K562 (cell line): ENCODE data around the gene ST7. TPM values are rescaled to one million over a fixed set of nuclear protein-coding genes. Genes with fewer than 3 reads are reported as not detected.

ENCODE experiments used
- ATF1 ChIP-seq, 2 experiments: fragments of 450-650 bp in 1 of 2; IDR thresholded peaks; 2 replicates each; pipeline ENCODE4 v1.6.1; 2016; ENCODE audit warnings: missing compliant biosample characterization in 1 of 2, missing genetic modification characterization in 1 of 2
- COPS2 ChIP-seq: fragments of 450-650 bp; conservative IDR thresholded peaks from 2 replicates; pipeline ENCODE4 v1.6.1; 2016; ENCODE audit warnings: mild to moderate bottlenecking, moderate library complexity
- CREB5 ChIP-seq: fragments of 250-450 bp; sonication (Bioruptor Pico); IDR thresholded peaks from 2 replicates; pipeline ENCODE4 v1.5.0; 2020; ENCODE audit warnings: mild to moderate bottlenecking
- E4F1 ChIP-seq: fragments of 250-450 bp; sonication (Bioruptor Pico); IDR thresholded peaks from 2 replicates; pipeline ENCODE4 v1.5.0; 2021; ENCODE audit warnings: mild to moderate bottlenecking, borderline replicate concordance
- ERF ChIP-seq: fragments of 450-650 bp; formaldehyde crosslinking; IDR thresholded peaks from 2 replicates; pipeline ENCODE4 v1.4.0; 2020; ENCODE audit warnings: mild to moderate bottlenecking, mixed read lengths
- RFX5 ChIP-seq: IDR thresholded peaks from 2 replicates; pipeline ENCODE4 v1.6.1; 2011; ENCODE audit warnings: low read depth, mild to moderate bottlenecking, improper control_type of control experiment, low read length
- SIN3A ChIP-seq, 2 experiments: fragments of 150-350 bp in 1 of 2; IDR thresholded peaks; 2 replicates each; pipeline ENCODE4 v1.6.1; 2011 to 2016; ENCODE audit warnings: borderline replicate concordance in 2 of 2, low read depth in 2 of 2, low read length in 2 of 2, mild to moderate bottlenecking in 2 of 2, moderate library complexity in 2 of 2; ENCODE audit not compliant: control insufficient read depth in 1 of 2
- SMAD3 ChIP-seq: fragments of 450-650 bp; formaldehyde crosslinking; conservative IDR thresholded peaks from 2 replicates; pipeline ENCODE4 v1.4.0; 2020; ENCODE audit warnings: mild to moderate bottlenecking
- SNRNP70 ChIP-seq: fragments of 200-400 bp; formaldehyde crosslinking; optimal IDR thresholded peaks from 2 replicates; pipeline ENCODE3; 2017; ENCODE audit warnings: low read depth, low read length
- TRIM25 ChIP-seq: fragments of 450-650 bp; IDR thresholded peaks from 2 replicates; pipeline ENCODE4 v1.7.0; 2016; ENCODE audit warnings: borderline replicate concordance
- ZNF143 ChIP-seq: sonication (generic); formaldehyde crosslinking; IDR thresholded peaks from 2 replicates; pipeline ENCODE4 v1.9.0; 2022; ENCODE audit warnings: mild to moderate bottlenecking, missing genetic modification reagents
- ZNF197 ChIP-seq: fragments of 200-800 bp; sonication (Bioruptor generic); IDR thresholded peaks from 2 replicates; pipeline ENCODE4 v1.6.1; 2016; ENCODE audit warnings: low read depth, missing genetic modification characterization, missing compliant biosample characterization
- ZNF263 ChIP-seq: sonication (generic); formaldehyde crosslinking; IDR thresholded peaks from 2 replicates; pipeline ENCODE4 v1.8.0; 2022; ENCODE audit warnings: mild to moderate bottlenecking, missing genetic modification reagents, borderline replicate concordance
- ZNF561 ChIP-seq: fragments of 450-650 bp; formaldehyde crosslinking; conservative IDR thresholded peaks from 2 replicates; pipeline ENCODE4 v1.4.0; 2020; ENCODE audit warnings: mild to moderate bottlenecking, moderate library complexity
- ZSCAN29 ChIP-seq: fragments of 450-650 bp; IDR thresholded peaks from 2 replicates; pipeline ENCODE4 v1.6.1; 2017
- polyA plus RNA-seq, 8 experiments: library from polyadenylated mRNA; depleted of rRNA in 4 of 8; stranded (reverse) in 5 of 8; unstranded in 3 of 8; fragments of >200 nt; fragmentation: Nextera tagmentation in 2 of 8; fragmentation: Illumina TruSeq in 1 of 8; extraction: Ambion mirVana in 2 of 8; extraction: Trizol in 1 of 8; gene quantifications; 2 replicates each; pipeline versions ENCODE4 v1.2.1 to v1.2.3, GENCODE V29; 2011 to 2014; ENCODE audit warnings: inconsistent platforms in 1 of 8, missing spikeins in 1 of 8
- total RNA-seq, 7 experiments: library from RNA; depleted of rRNA in 6 of 7; stranded (reverse); fragments of >200 nt in 6 of 7; fragmentation: Illumina TruSeq in 2 of 7; extraction: Trizol in 2 of 7; gene quantifications; 2 replicates each; pipeline versions ENCODE4 v1.2.1 to v1.2.3, GENCODE V29; 2011 to 2021; ENCODE audit warnings: low replicate concordance in 1 of 7

Gene ST7
- total and polyA plus RNA-seq, 9 of the 15 experiments (the other 6 are each of a cell fraction or from before 2014, with no cell fraction given), result 23.9 to 56.3 (median 36.9) TPM

- no peak for TF ChIP-seq TRIM25
- TF ChIP-seq SNRNP70, result no peak
- no peak for TF ChIP-seq ZNF263 (CRISPR knock-in tag)
- TF ChIP-seq ATF1 (CRISPR knock-in tag; IDR thresholded peaks at IDR 0.05), result no peak
- no peak for TF ChIP-seq ATF1 (tag; IDR thresholded peaks at IDR 0.05)
- no peak for TF ChIP-seq SIN3A (IDR thresholded peaks at IDR 0.05; ENCODE audit: borderline replicate concordance in 2 of 2, control insufficient read depth in 1 of 2, low read depth in 2 of 2, low read length in 2 of 2)
- TF ChIP-seq COPS2, result no peak
- TF ChIP-seq ZNF197 (CRISPR knock-in tag), result no peak
- TF ChIP-seq ERF (CRISPR knock-in tag), result 0 out of 2 replicates have a peak, but pooled peaks have one; percentile 31
- TF ChIP-seq SMAD3 (CRISPR knock-in tag), result no peak
- TF ChIP-seq ZNF561 (CRISPR knock-in tag), result no peak
- no peak for TF ChIP-seq RFX5
- no peak for TF ChIP-seq ZSCAN29
- TF ChIP-seq CREB5, result no peak
- no peak for TF ChIP-seq ZNF143 (CRISPR knock-in tag)
- TF ChIP-seq E4F1 (CRISPR knock-in tag), result no peak
These were observed 2.4 kb upstream of the ST7 start (continued) for GRCh38 chr7:116950889-116951351.
